Nephron (organoid): ENCODE data around the gene RPTOR.
A peak's percentile ranks its signal among the peaks of the same experiment; 100 is the strongest.

Experiments
- H3K27ac Mint-ChIP-seq, 3 experiments: 2 replicates each; pipeline ENCODE4 v1.8.0; 2020; ENCODE audit warnings: mixed read lengths in 3 of 3, mild to moderate bottlenecking in 2 of 3, moderate library complexity in 1 of 3
- H3K27me3 Mint-ChIP-seq: 2 replicates; pipeline ENCODE4 v1.8.0; 2021; ENCODE audit warnings: low read depth, mild to moderate bottlenecking, moderate library complexity, mixed read lengths
- H3K36me3 Mint-ChIP-seq: 2 replicates; pipeline ENCODE4 v1.8.0; 2020; ENCODE audit warnings: low read depth, mixed read lengths
- H3K4me1 Mint-ChIP-seq: 2 replicates; pipeline ENCODE4 v1.8.0; 2020; ENCODE audit warnings: mixed read lengths
- H3K4me3 Mint-ChIP-seq, 3 experiments: 2 replicates each; pipeline ENCODE4 v1.8.0; 2020; ENCODE audit warnings: mild to moderate bottlenecking in 3 of 3, mixed read lengths in 3 of 3, moderate library complexity in 2 of 3
- H3K9me3 Mint-ChIP-seq: 2 replicates; pipeline ENCODE4 v1.8.0; 2020; ENCODE audit warnings: mixed read lengths
- CTCF ChIP-seq, 3 experiments: fragments of 200-600 bp; sonication (generic); IDR thresholded peaks; one replicate each; pipeline ENCODE4 v1.5.0; 2021; ENCODE audit warnings: antibody characterized with exemption in 3 of 3; ENCODE audit not compliant: unreplicated experiment in 3 of 3

The RPTOR gene

GRCh38 chr17:80599546-80600305 lies 55.1 kb downstream of the RPTOR start:
- peak overlapping the region; percentile 73 to 93 (median 78) for H3K27ac Mint-ChIP-seq
- peaks cover 52% of the 10 kb centered on the region for H3K4me1 Mint-ChIP-seq
- no peak for TF ChIP-seq CTCF (IDR thresholded peaks at IDR 0.05; ENCODE audit: unreplicated experiment in 3 of 3)
- H3K4me3 Mint-ChIP-seq: no peak overlapping the region
- H3K9me3 Mint-ChIP-seq: peaks cover 10% of the 10 kb centered on the region
- peaks cover 35% of the 10 kb centered on the region for H3K36me3 Mint-ChIP-seq
- H3K27me3 Mint-ChIP-seq: no peaks in the 10 kb centered on the region

GRCh38 chr17:80601146-80601545 lies 56.5 kb downstream of the RPTOR start:
- peaks cover 35% of the 10 kb centered on the region for H3K36me3 Mint-ChIP-seq
- H3K4me1 Mint-ChIP-seq: peaks cover 44% of the 10 kb centered on the region
- no peak for TF ChIP-seq CTCF (IDR thresholded peaks at IDR 0.05; ENCODE audit: unreplicated experiment in 3 of 3)
- H3K9me3 Mint-ChIP-seq: peaks cover 10% of the 10 kb centered on the region
- H3K4me3 Mint-ChIP-seq: no peak overlapping the region
- no peaks in the 10 kb centered on the region for H3K27me3 Mint-ChIP-seq
- H3K27ac Mint-ChIP-seq: no peak overlapping the region

- no peak for TF ChIP-seq CTCF (IDR thresholded peaks at IDR 0.05; ENCODE audit: unreplicated experiment in 3 of 3)
These were observed 58.8 kb downstream of the RPTOR start for GRCh38 chr17:80603396-80603795.

GRCh38 chr17:80604009-80604669 lies 59.5 kb downstream of the RPTOR start:
- H3K9me3 Mint-ChIP-seq: peaks cover 10% of the 10 kb centered on the region
- H3K27ac Mint-ChIP-seq: no peak overlapping the region
- TF ChIP-seq CTCF (IDR thresholded peaks at IDR 0.05; ENCODE audit: unreplicated experiment in 3 of 3): no peak
- no peak overlapping the region for H3K4me3 Mint-ChIP-seq
- peaks cover 23% of the 10 kb centered on the region for H3K4me1 Mint-ChIP-seq
- H3K36me3 Mint-ChIP-seq: peaks cover 35% of the 10 kb centered on the region
- no peaks in the 10 kb centered on the region for H3K27me3 Mint-ChIP-seq

More at GRCh38 chr17:80603396-80603795, 58.8 kb downstream of the RPTOR start:
- H3K27me3 Mint-ChIP-seq: no peaks in the 10 kb centered on the region
- H3K4me1 Mint-ChIP-seq: peaks cover 27% of the 10 kb centered on the region
- H3K36me3 Mint-ChIP-seq: peaks cover 35% of the 10 kb centered on the region
- no peak overlapping the region for H3K27ac Mint-ChIP-seq
- no peak overlapping the region for H3K4me3 Mint-ChIP-seq
- H3K9me3 Mint-ChIP-seq: peaks cover 10% of the 10 kb centered on the region

- H3K9me3 Mint-ChIP-seq: peaks cover 10% of the 10 kb centered on the region
- H3K4me1 Mint-ChIP-seq: peaks cover 18% of the 10 kb centered on the region
- H3K36me3 Mint-ChIP-seq: peaks cover 35% of the 10 kb centered on the region
- H3K4me3 Mint-ChIP-seq: no peak overlapping the region
- no peak for TF ChIP-seq CTCF (IDR thresholded peaks at IDR 0.05; ENCODE audit: unreplicated experiment in 3 of 3)
- no peaks in the 10 kb centered on the region for H3K27me3 Mint-ChIP-seq
- no peak overlapping the region for H3K27ac Mint-ChIP-seq
These were observed 60.0 kb downstream of the RPTOR start for GRCh38 chr17:80604670-80605010.
